Measurements from ENCODE around the gene PCYOX1L.

PCYOX1L gene

GRCh38 chr5:149381261-149381985 is 23.6 kb downstream of the PCYOX1L start:
- TF ChIP-seq, protein P1, sequence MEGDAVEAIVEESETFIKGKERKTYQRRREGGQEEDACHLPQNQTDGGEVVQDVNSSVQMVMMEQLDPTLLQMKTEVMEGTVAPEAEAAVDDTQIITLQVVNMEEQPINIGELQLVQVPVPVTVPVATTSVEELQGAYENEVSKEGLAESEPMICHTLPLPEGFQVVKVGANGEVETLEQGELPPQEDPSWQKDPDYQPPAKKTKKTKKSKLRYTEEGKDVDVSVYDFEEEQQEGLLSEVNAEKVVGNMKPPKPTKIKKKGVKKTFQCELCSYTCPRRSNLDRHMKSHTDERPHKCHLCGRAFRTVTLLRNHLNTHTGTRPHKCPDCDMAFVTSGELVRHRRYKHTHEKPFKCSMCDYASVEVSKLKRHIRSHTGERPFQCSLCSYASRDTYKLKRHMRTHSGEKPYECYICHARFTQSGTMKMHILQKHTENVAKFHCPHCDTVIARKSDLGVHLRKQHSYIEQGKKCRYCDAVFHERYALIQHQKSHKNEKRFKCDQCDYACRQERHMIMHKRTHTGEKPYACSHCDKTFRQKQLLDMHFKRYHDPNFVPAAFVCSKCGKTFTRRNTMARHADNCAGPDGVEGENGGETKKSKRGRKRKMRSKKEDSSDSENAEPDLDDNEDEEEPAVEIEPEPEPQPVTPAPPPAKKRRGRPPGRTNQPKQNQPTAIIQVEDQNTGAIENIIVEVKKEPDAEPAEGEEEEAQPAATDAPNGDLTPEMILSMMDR (conservative IDR thresholded peaks at IDR 0.05; ENCODE audit: low read depth, low read length) = no peak
- no peak for DNase-seq (ENCODE audit: low read depth)
- no peak overlapping the region for H3K4me3 ChIP-seq (ENCODE audit: low read depth, low read length)

- DNase-seq (ENCODE audit: low read depth) = peak; percentile 79
- no peak overlapping the region for H3K4me3 ChIP-seq (ENCODE audit: low read depth, low read length)
- TF ChIP-seq, protein P1 (conservative IDR thresholded peaks at IDR 0.05; ENCODE audit: low read depth, low read length) = peak; percentile 96
Measured at GRCh38 chr5:149381986-149382338, 24.1 kb downstream of the PCYOX1L start.

GRCh38 chr5:149382517-149383220 is 24.8 kb downstream of the PCYOX1L start:
- TF ChIP-seq, protein P1 (conservative IDR thresholded peaks at IDR 0.05; ENCODE audit: low read depth, low read length) = no peak
- no peak overlapping the region for H3K4me3 ChIP-seq (ENCODE audit: low read depth, low read length)

GRCh38 chr5:149383399-149383798 is 25.6 kb downstream of the PCYOX1L start:
- no peak overlapping the region for H3K4me3 ChIP-seq (ENCODE audit: low read depth, low read length)
- DNase-seq (ENCODE audit: low read depth) = no peak
- TF ChIP-seq, protein P1 (conservative IDR thresholded peaks at IDR 0.05; ENCODE audit: low read depth, low read length) = no peak

More at GRCh38 chr5:149382517-149383220, 24.8 kb downstream of the PCYOX1L start:
- no peak for DNase-seq (ENCODE audit: low read depth)

GRCh38 chr5:149386166-149386565 is 28.3 kb downstream of the PCYOX1L start:
- TF ChIP-seq, protein P1 (conservative IDR thresholded peaks at IDR 0.05; ENCODE audit: low read depth, low read length) = no peak
- DNase-seq (ENCODE audit: low read depth) = no peak
- H3K4me3 ChIP-seq (ENCODE audit: low read depth, low read length) = no peak overlapping the region

DNA sequence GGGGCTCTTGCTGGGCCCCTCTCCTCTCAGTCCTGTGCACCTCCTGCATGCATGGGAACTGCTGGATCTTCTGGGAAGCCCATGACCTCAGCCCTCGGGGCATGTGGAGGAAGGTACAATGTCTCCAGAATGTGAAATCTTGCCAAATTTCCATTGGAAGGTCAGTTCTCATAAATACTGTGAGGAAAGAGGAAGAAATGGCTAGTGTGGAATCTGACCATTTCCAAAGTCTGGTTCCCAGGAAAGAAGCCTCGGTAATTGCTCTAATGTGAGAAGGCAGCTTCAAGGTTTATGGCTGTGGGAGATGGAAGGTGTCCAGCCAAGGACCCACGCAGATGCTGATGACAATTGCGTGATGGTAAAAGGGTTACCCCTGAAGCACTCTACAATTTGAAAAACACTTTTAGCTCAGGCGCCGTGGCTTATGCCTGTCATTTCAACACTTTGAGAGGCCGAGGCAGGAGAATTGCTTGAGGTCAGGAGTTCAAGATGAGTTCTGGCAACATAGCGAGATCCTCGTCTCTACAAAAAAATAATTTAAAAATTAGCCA is 29.3 kb downstream of the PCYOX1L start:
- peak; percentile 76 for DNase-seq (ENCODE audit: low read depth)
- TF ChIP-seq, protein P1 (conservative IDR thresholded peaks at IDR 0.05; ENCODE audit: low read depth, low read length) = no peak

More for the DNA sequence above, 29.3 kb downstream of the PCYOX1L start:
- no peak overlapping the region for H3K4me3 ChIP-seq (ENCODE audit: low read depth, low read length)

Measured in choroid plexus epithelial cell (primary cell).